Measurements from ENCODE around the gene PFKL. TPM values are rescaled to one million over a fixed set of nuclear protein-coding genes. Genes with fewer than 3 reads are reported as not detected.
"Not testable (repeated sequence)": the region's sequence is repeated elsewhere in the genome, so short reads cannot be mapped to it uniquely, and the experiment has no call there.

The PFKL gene
- total and polyA plus RNA-seq, 2 of the 8 experiments (the other 6 are each of a cell fraction or from before 2014, with no cell fraction given): 80.2 to 82.3 TPM

DNA sequence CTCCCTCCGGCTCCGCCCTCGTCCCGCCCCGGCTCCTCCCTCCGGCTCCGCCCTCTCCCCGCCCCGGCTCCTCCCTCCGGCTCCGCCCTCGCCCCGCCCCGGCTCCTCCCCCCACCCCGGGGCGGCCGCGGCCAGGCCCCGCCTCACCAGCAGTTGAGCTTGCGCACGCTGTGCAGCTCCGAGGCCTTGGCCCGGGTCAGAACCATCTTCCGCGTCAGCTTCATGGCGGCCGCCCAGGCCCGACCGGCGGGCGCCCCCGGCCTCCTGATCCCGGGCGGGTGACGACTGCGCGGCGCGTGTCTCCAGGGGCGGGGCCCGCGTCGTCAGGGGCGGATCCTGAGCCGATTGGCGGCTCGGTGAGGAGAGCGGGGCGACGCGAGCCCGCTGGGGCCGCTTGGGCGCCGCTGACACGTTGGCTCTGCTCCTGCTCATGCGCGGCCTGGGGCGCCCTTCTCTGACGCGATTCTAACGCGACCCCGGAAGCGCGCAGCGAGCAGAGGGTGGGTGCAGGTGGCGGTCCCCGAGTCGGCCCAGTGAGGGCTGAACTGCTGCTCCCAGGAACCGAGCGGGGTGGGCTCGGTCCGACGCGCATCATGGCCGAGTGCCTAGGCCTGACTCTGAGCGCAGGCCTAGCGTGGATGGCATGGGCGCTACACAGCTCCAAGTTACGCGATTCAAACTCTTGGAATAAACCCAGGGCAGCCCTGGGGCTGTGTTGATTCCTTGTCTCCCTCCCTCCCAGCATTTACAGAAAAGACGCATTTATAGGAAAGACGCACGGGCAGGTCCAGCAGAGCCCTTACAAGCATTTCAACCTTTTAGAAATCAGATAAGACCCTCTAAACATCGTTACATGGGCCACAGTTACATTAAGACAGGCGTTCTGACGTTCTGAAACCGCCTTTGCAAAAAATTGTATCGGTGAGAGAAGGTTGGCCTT lies 39.4 kb downstream of the PFKL start, which contains the start of gene CFAP410 (continued):
- TF ChIP-seq BACH1 (IDR thresholded peaks at IDR 0.05; ENCODE audit: low read length) (no peak), SIN3A (conservative IDR thresholded peaks at IDR 0.05 in 1 of 2, IDR thresholded peaks at IDR 0.05 in 1 of 2; ENCODE audit: low read depth in 1 of 2, low read length in 2 of 2) (peak; percentile 90 to 99; a peak in 3 of 4 replicates), TCF12 (IDR thresholded peaks at IDR 0.05; ENCODE audit: low read depth, low read length) (no peak), PHF8 (conservative IDR thresholded peaks at IDR 0.05; ENCODE audit: low read depth, low read length) (peak; percentile 88)

DNA sequence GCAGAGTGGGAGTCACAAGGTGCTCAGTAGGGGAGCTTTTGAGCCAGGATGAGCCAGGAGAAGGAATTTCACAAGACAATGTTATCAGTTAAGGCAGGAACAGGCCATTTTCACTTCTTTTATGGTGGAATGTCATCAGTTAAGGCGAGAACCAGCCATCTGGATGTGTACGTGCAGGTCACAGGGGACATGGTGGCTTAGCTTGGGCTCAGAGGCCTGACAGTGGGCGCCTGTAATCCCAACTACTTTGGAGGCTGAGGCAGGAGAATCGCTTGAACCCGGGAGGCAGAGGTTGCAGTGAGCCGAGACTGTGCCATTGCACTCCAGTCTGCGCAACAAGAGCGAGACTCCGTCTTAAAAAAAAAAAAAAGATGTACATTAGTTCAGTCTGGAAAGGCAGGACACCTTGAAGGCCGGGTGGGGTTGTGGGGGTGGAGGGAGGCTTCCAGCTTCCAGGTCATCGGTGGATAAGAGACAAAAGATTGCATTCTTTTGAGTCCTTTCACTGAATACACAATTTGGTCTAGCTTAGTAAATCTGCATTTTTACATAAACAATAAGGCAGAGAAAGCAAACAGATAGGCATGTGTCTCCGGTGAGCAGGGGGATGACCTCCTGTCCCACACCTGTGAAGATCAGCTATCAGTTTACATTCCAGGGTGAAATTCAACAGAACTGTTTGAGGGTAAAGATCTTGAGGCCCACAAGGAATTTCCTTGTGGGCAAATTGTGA lies 42.0 kb downstream of the PFKL start:
- H2BK120ac ChIP-seq (replicated peaks; ENCODE audit: low read depth, low read length); H3K56ac ChIP-seq (replicated peaks; ENCODE audit: insufficient read length, low read depth, low read length); DNase-seq (ENCODE audit: low read depth in 1 of 2, low spot score in 2 of 2); H4K5ac ChIP-seq (ENCODE audit: insufficient read length, low read depth, low read length); H4K91ac ChIP-seq (replicated peaks; ENCODE audit: insufficient read length, low read length); H3K14ac ChIP-seq (ENCODE audit: insufficient read length); H3K36me3 ChIP-seq (ENCODE audit: control insufficient read depth in 2 of 4, insufficient read depth in 4 of 4, low read length in 3 of 4); H3K23ac ChIP-seq (ENCODE audit: insufficient read length); H2AFZ ChIP-seq (ENCODE audit: low read length); H4K20me1 ChIP-seq (replicated peaks in 1 of 2; ENCODE audit: control insufficient read depth in 1 of 2, insufficient read depth in 2 of 2, low read length in 2 of 2); H2BK5ac ChIP-seq (ENCODE audit: low read depth, low read length); H4K8ac ChIP-seq (ENCODE audit: extremely low read depth, insufficient read depth, low read length); H2BK15ac ChIP-seq (ENCODE audit: low read length); H3K18ac ChIP-seq (ENCODE audit: extremely low read depth, low read length); H3K9ac ChIP-seq (replicated peaks in 1 of 4; ENCODE audit: extremely low read depth in 1 of 4, low read depth in 3 of 4, low read length in 3 of 4); FAIRE-seq; H2BK12ac ChIP-seq (ENCODE audit: low read depth, low read length); H3K4me1 ChIP-seq (replicated peaks in 1 of 4; ENCODE audit: control insufficient read depth in 3 of 4, insufficient read depth in 4 of 4, low read length in 3 of 4); H2BK20ac ChIP-seq (ENCODE audit: low read length); H3K9me3 ChIP-seq (ENCODE audit: insufficient read depth in 2 of 2, low read depth in 1 of 2, low read length in 1 of 2); H3K23me2 ChIP-seq (ENCODE audit: low read depth, low read length); H3K4me2 ChIP-seq (ENCODE audit: insufficient read depth in 1 of 2, low read depth in 2 of 2, low read length in 2 of 2); H3K27me3 ChIP-seq (replicated peaks in 1 of 4; ENCODE audit: control insufficient read depth in 3 of 4, extremely low read depth in 1 of 4, insufficient read depth in 3 of 4, low read length in 3 of 4); H3K4ac ChIP-seq (replicated peaks; ENCODE audit: insufficient read length, low read depth, low read length); H2AK5ac ChIP-seq (ENCODE audit: low read depth, low read length); H3K4me3 ChIP-seq (ENCODE audit: extremely low read depth in 1 of 4, insufficient read depth in 2 of 4, low read depth in 3 of 4, low read length in 4 of 4); H3K79me2 ChIP-seq (ENCODE audit: control insufficient read depth in 1 of 2, insufficient read depth in 2 of 2, low read length in 2 of 2); H3K27ac ChIP-seq (ENCODE audit: low read depth, low read length); H3K79me1 ChIP-seq (ENCODE audit: low read depth, low read length): not testable (repeated sequence)
- 89% methylated on average over 11 of the region's 12 CpGs; no CpG with 5 or more reads in 1 of the 2 experiments for WGBS, 2 experiments (ENCODE audit: extremely low coverage in 1 of 2, insufficient coverage in 1 of 2, insufficient read length in 1 of 2, insufficient replicate concordance in 2 of 2, low coverage in 1 of 2, low lambda C conversion rate in 2 of 2, missing lambda C conversion rate in 1 of 2)
- ChIA-PET CTCF (ENCODE audit: partially characterized antibody) (interaction anchor here (1.3 to 1.7 kb wide), 3 partner anchors 10 to 136 kb away, joined by 3 to 7 read pairs (median 4); no protein-coding TSS in a partner anchor), POLR2A (ENCODE audit: partially characterized antibody) (interaction anchor here (1.1 to 1.3 kb wide), 3 partner anchors 8 to 100 kb away, joined by 3 to 6 read pairs (median 3); no protein-coding TSS in a partner anchor)

All from H1 (cell line).